Ramos (cell line): Measurements from ENCODE around the gene NLRX1.
"Not testable (repeated sequence)": the region's sequence is repeated elsewhere in the genome, so short reads cannot be mapped to it uniquely, and the experiment has no call there.

Experiments
- in situ Hi-C: fragments of 300-500 bp; cut with MboI; formaldehyde crosslinking; loops from one replicate; pipeline ENCODE4 v1.14.3; 2022; ENCODE audit warnings: low sequenced_read_pairs; ENCODE audit not compliant: unreplicated experiment

The NLRX1 gene

GRCh38 chr11:119180729-119181676 is 12.5 kb downstream of the NLRX1 start:
- in situ Hi-C loops, result no loop called here

DNA sequence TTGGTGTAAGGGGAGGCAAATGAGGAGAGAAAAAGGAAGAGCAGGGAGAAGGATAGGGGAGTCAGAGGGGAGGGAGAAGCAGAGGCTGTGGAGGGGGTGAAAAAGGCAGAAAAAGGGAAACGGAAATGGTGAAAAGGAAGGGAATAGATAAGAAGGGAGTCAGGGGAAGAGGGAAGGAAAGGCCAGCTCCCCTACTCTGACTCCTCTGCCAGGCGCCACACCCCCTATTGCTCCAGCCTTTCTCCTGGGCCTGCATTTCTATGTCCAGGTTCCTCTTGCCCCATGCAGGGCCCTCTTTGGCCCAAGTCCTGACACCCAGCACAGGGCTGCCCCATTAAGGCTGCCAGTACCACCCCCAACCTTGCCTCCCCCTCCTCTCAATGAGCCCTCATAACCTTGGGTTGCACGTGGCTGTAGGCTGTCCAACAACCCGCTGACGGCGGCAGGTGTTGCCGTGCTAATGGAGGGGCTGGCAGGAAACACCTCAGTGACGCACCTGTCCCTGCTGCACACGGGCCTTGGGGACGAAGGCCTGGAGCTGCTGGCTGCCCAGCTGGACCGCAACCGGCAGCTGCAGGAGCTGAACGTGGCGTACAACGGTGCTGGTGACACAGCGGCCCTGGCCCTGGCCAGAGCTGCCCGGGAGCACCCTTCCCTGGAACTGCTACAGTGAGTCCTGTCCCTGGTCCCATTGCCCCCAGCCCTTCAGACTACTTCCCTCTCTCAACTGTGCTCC is 13.3 kb downstream of the NLRX1 start:
- in situ Hi-C loops, result no loop called here

GRCh38 chr11:119184399-119184798 is 15.9 kb downstream of the NLRX1 start:
- in situ Hi-C loops, result not testable (repeated sequence)

DNA sequence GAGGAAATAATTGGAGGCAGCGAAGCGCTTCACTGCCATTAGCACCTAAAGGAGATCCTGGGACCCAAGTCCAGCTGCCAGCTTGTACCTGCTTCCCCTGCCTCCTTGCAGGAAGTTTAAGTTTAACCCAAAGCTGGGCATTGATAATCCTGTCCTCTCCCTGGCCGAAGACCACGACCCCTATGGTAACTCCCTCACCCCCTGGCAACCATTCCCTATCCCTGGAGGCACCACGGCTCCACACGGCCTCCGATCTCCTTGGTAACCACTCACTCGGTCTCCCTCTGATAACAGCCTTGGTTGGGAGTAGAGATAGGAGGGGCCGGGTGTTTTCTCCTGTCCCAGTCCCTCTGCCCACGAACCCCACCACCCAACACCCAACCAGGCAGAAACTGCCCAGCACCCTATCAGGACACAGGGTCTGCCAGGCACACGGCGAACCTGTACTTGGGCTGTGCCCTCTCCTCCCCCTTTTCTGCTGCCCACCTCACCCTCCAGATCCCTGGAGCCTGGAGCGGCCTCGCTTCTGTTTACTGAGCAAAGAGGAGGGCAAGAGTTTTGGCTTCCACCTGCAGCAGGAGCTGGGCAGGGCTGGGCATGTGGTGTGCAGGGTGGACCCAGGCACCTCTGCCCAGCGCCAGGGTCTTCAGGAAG is 17.6 kb downstream of the NLRX1 start:
- in situ Hi-C loops, result no loop called here

- in situ Hi-C loops, result no loop called here
These were observed 18.8 kb downstream of the NLRX1 start for GRCh38 chr11:119187123-119187892.

DNA sequence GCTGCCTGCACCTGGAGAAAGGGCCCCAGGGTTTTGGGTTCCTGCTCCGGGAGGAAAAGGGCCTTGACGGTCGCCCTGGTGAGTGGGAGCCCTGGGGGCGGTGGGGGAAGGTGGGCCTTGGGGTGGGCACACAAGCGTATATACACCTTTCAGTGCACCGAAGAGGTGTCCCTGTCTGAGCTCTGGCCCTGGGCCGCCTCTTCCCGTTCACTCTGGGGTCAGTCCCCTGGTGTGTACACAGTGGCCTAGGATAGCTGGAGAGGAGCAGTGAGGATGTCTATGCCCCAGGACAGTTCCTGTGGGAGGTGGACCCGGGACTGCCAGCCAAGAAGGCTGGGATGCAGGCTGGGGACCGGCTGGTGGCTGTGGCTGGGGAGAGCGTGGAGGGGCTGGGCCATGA is 19.5 kb downstream of the NLRX1 start:
- in situ Hi-C loops, result no loop called here

DNA sequence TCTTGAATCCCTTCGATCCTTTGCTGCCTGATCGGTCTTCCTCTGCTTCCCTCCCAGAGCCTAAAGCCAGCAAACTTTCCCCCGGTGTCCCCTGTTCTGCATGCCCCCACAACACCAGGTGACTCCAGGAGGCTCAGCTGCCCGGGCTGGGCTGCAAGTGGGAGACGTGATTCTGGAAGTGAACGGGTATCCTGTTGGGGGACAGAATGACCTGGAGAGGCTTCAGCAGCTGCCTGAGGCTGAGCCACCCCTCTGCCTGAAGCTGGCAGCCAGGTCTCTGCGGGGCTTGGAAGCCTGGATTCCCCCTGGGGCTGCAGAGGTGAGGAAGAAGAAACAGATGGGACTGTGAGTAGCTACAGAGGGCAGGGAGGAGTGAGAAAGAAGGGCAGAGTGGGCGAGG is 20.4 kb downstream of the NLRX1 start:
- in situ Hi-C loops, result no loop called here

DNA sequence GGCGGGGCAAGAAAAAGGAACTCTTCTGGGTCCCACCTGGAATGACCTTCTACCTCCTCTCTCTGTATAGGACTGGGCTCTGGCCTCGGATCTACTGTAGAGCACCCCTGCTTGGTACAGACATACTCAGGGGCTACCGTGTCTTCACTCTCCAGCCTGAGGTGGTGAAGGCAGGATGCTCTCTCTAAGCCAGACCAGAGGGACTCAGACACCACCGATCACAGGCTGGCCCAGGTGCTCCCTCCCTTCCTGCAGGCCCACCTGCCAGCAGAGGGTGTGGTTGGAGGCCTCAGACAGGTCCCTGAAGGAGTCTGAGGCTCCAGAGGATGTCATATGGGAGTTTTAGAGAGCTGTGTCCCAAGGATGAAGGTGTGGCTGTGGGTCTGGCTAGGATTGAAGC is 20.9 kb downstream of the NLRX1 start:
- in situ Hi-C loops, result no loop called here

- in situ Hi-C loops, result no loop called here
These were observed 22.0 kb downstream of the NLRX1 start for GRCh38 chr11:119190531-119190930.

- in situ Hi-C loops, result not testable (repeated sequence)
These were observed 22.7 kb downstream of the NLRX1 start for GRCh38 chr11:119191265-119191664.

GRCh38 chr11:119192111-119192510 is 23.6 kb downstream of the NLRX1 start:
- in situ Hi-C loops, result no loop called here

DNA sequence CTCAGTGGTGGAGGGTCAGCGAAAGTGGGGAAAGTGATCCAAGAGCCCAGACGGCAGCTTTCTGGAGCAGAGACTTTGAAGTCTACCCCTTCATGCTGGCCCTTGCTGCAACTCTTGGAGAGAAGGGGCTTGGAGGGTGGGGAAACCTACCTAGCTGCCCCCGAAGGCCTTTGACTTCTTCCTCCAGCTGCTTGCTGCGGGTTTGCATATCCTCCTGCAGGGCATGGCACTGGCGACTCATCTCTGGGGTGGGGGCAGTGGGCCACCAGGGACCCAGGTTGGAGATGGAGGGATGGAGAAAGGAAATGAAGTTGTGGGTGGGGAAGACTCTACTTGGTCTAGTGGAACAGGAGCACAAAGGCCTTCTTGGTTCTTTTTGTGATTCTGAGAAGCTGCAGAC is 24.5 kb downstream of the NLRX1 start:
- in situ Hi-C loops, result no loop called here

GRCh38 chr11:119193626-119194025 is 25.1 kb downstream of the NLRX1 start:
- in situ Hi-C loops, result no loop called here

DNA sequence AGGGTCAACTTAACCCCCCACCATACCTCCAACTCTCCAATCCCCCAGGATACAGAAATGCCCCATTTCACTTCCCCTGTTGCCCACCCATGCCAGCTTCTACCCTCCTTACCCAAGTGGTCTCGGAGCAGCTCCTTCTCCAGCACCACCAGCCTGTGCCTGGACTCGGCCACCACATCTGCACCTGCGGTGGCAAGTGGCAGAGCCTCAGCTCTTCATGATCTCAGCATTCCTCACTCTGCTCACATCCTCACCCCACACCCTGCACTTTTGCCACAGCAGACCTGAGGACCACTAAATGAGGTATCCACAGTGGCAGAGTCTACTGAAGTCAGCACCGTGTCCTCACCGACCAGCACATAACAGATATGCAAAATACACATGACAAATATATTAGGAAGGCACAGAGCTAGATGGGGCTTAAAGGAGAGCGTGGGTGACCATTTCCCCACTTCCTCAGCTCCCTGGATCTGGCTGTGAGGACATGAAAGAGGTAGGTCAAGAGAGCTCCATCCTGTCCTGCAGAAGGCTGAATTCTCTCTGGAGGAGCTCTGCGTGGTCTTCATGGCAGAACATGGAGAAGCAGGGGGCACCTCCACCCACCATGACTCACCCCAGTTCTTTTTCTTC is 26.4 kb downstream of the NLRX1 start:
- in situ Hi-C loops, result no loop called here

DNA sequence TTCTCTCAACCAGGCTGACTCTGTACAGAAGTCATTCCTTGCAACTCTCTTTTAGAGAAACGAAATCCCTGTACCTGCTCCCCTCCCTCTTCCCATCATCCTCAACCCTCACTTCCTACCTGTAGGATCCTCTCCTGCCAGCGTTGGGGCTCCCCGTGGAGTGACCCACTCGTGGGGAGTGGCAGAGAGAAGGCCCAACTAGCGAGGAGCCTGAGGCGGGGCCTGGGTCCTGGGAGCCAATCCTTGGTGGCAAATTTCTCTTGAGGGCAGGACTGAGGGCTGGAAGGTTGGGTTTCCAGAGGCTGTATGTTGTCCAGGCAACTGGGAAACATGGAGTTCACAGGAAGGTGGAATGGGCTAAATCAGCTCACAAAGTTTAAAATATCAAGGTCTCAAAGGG is 27.2 kb downstream of the NLRX1 start:
- in situ Hi-C loops, result no loop called here

GRCh38 chr11:119196833-119197483 is 28.4 kb downstream of the NLRX1 start:
- in situ Hi-C loops, result no loop called here

- in situ Hi-C loops, result no loop called here
These were observed 30.4 kb downstream of the NLRX1 start for GRCh38 chr11:119198925-119199324.

GRCh38 chr11:119201236-119201635 is 32.7 kb downstream of the NLRX1 start:
- in situ Hi-C loops, result not testable (repeated sequence)

DNA sequence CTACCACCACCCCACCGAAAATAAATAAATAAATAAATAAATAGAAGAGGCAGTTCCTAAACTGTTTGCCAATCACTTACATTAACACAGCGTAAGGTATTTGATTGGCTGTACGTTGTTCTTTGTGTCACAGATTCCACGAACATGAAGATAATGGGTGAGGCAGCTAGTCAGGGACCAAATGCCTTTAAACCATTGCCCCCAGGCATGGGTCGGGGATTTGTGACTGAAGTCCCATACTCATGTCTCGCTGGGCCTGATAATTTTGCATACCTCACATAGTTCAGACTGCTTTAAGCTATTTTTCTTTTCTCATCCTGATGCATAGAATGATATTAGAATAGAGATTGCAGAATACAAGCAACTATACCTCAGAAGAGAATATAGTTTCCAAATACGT is 34.0 kb downstream of the NLRX1 start:
- in situ Hi-C loops, result no loop called here
